ENCODE results near the gene SHF.

- TF ChIP-seq CTCF (IDR thresholded peaks at IDR 0.05) (no peak), POLR2A (IDR thresholded peaks at IDR 0.05) (no peak)
Observed at GRCh38 chr15:45185903-45186770, 1.6 kb downstream of the SHF start.
